ENCODE results near the gene NTMT1. TPM values are rescaled to one million over a fixed set of nuclear protein-coding genes. Genes with fewer than 3 reads are reported as not detected.

NTMT1 gene
- total and polyA plus RNA-seq, 2 donors, result 23.9 to 33.2 TPM

GRCh38 chr9:129610473-129611306, 15.3 kb upstream of the NTMT1 start:
- peaks cover 0 to 35% of the 10 kb centered on the region in 2 donors for H3K4me1 ChIP-seq (ENCODE audit: control insufficient read depth in 2 of 2, insufficient read depth in 2 of 2, low read length in 2 of 2)
- WGBS, result under 1% methylated on average over 66 of the region's 66 CpGs
- peak overlapping the region in 1 of 2 donors; percentile 70 for H3K27ac ChIP-seq (ENCODE audit: low read depth in 1 of 2, low read length in 1 of 2)

GRCh38 chr9:129611307-129611800, 14.6 kb upstream of the NTMT1 start:
- no peaks in the 10 kb centered on the region for H3K9me3 ChIP-seq (ENCODE audit: control insufficient read depth in 2 of 2, insufficient read depth in 1 of 2, low read length in 1 of 2)
- H3K4me1 ChIP-seq (ENCODE audit: control insufficient read depth in 2 of 2, insufficient read depth in 2 of 2, low read length in 2 of 2), result peaks cover 0 to 33% of the 10 kb centered on the region in 2 donors
- peaks cover 0 to 62% of the 10 kb centered on the region in 2 donors for H3K27me3 ChIP-seq (ENCODE audit: control insufficient read depth in 2 of 2, insufficient read depth in 1 of 2, low read length in 1 of 2)
- no peak overlapping the region for H3K4me3 ChIP-seq (ENCODE audit: low read length in 2 of 2)
- 51% methylated on average over 12 of the region's 12 CpGs for WGBS
- no peak for DNase-seq (ENCODE audit: low read depth in 6 of 9, low spot score in 9 of 9)
- H3K36me3 ChIP-seq (ENCODE audit: control insufficient read depth in 2 of 2, insufficient read depth in 2 of 2, low read length in 1 of 2), result no peaks in the 10 kb centered on the region
- no peak overlapping the region for H3K27ac ChIP-seq (ENCODE audit: low read depth in 1 of 2, low read length in 1 of 2)

More at GRCh38 chr9:129610473-129611306, 15.3 kb upstream of the NTMT1 start:
- no peaks in the 10 kb centered on the region for H3K36me3 ChIP-seq (ENCODE audit: control insufficient read depth in 2 of 2, insufficient read depth in 2 of 2, low read length in 1 of 2)
- H3K27me3 ChIP-seq (ENCODE audit: control insufficient read depth in 2 of 2, insufficient read depth in 1 of 2, low read length in 1 of 2), result peaks cover 0 to 59% of the 10 kb centered on the region in 2 donors
- DNase-seq (ENCODE audit: low read depth in 6 of 9, low spot score in 9 of 9), result peak in 3 of 9 donors; percentile 75 to 81 (median 75)
- peak overlapping the region; percentile 32 to 60 for H3K4me3 ChIP-seq (ENCODE audit: low read length in 2 of 2)
- peaks cover 0 to under 1% of the 10 kb centered on the region in 2 donors for H3K9me3 ChIP-seq (ENCODE audit: control insufficient read depth in 2 of 2, insufficient read depth in 1 of 2, low read length in 1 of 2)

GRCh38 chr9:129612123-129612522, 13.8 kb upstream of the NTMT1 start:
- Histone ChIP-seq H3K4me1 (ENCODE audit: control insufficient read depth in 2 of 2, insufficient read depth in 2 of 2, low read length in 2 of 2) (peaks cover 0 to 27% of the 10 kb centered on the region in 2 donors), H3K27ac (ENCODE audit: low read depth in 1 of 2, low read length in 1 of 2) (no peak overlapping the region), H3K4me3 (ENCODE audit: low read length in 2 of 2) (no peak overlapping the region), H3K27me3 (ENCODE audit: control insufficient read depth in 2 of 2, insufficient read depth in 1 of 2, low read length in 1 of 2) (peaks cover 0 to 66% of the 10 kb centered on the region in 2 donors), H3K36me3 (ENCODE audit: control insufficient read depth in 2 of 2, insufficient read depth in 2 of 2, low read length in 1 of 2) (no peaks in the 10 kb centered on the region), H3K9me3 (ENCODE audit: control insufficient read depth in 2 of 2, insufficient read depth in 1 of 2, low read length in 1 of 2) (no peaks in the 10 kb centered on the region)
- WGBS, result 95% methylated on average over 7 of the region's 7 CpGs
- no peak for DNase-seq (ENCODE audit: low read depth in 6 of 9, low spot score in 9 of 9)

- H3K27me3 ChIP-seq (ENCODE audit: control insufficient read depth in 2 of 2, insufficient read depth in 1 of 2, low read length in 1 of 2), result peaks cover 2 to 68% of the 10 kb centered on the region in 2 donors
- H3K9me3 ChIP-seq (ENCODE audit: control insufficient read depth in 2 of 2, insufficient read depth in 1 of 2, low read length in 1 of 2), result no peaks in the 10 kb centered on the region
- no peak overlapping the region for H3K4me3 ChIP-seq (ENCODE audit: low read length in 2 of 2)
- DNase-seq (ENCODE audit: low read depth in 6 of 9, low spot score in 9 of 9), result no peak
- WGBS, result 90% methylated on average over 15 of the region's 15 CpGs
- no peak overlapping the region for H3K27ac ChIP-seq (ENCODE audit: low read depth in 1 of 2, low read length in 1 of 2)
- peaks cover 0 to 19% of the 10 kb centered on the region in 2 donors for H3K4me1 ChIP-seq (ENCODE audit: control insufficient read depth in 2 of 2, insufficient read depth in 2 of 2, low read length in 2 of 2)
- H3K36me3 ChIP-seq (ENCODE audit: control insufficient read depth in 2 of 2, insufficient read depth in 2 of 2, low read length in 1 of 2), result no peaks in the 10 kb centered on the region
These were observed 13.0 kb upstream of the NTMT1 start for GRCh38 chr9:129612815-129613519.

- Histone ChIP-seq H3K27me3 (ENCODE audit: control insufficient read depth in 2 of 2, insufficient read depth in 1 of 2, low read length in 1 of 2) (peaks cover 5 to 69% of the 10 kb centered on the region in 2 donors), H3K4me3 (ENCODE audit: low read length in 2 of 2) (no peak overlapping the region), H3K36me3 (ENCODE audit: control insufficient read depth in 2 of 2, insufficient read depth in 2 of 2, low read length in 1 of 2) (no peaks in the 10 kb centered on the region), H3K27ac (ENCODE audit: low read depth in 1 of 2, low read length in 1 of 2) (no peak overlapping the region), H3K9me3 (ENCODE audit: control insufficient read depth in 2 of 2, insufficient read depth in 1 of 2, low read length in 1 of 2) (no peaks in the 10 kb centered on the region), H3K4me1 (ENCODE audit: control insufficient read depth in 2 of 2, insufficient read depth in 2 of 2, low read length in 2 of 2) (peaks cover 0 to 16% of the 10 kb centered on the region in 2 donors)
- DNase-seq (ENCODE audit: low read depth in 6 of 9, low spot score in 9 of 9), result no peak
- 76% methylated on average over 19 of the region's 19 CpGs for WGBS
These were observed 12.3 kb upstream of the NTMT1 start for GRCh38 chr9:129613520-129614175.

- peaks cover 2 to 5% of the 10 kb centered on the region in 2 donors for H3K9me3 ChIP-seq (ENCODE audit: control insufficient read depth in 2 of 2, insufficient read depth in 1 of 2, low read length in 1 of 2)
- peaks cover 15 to 69% of the 10 kb centered on the region in 2 donors for H3K27me3 ChIP-seq (ENCODE audit: control insufficient read depth in 2 of 2, insufficient read depth in 1 of 2, low read length in 1 of 2)
- DNase-seq (ENCODE audit: low read depth in 6 of 9, low spot score in 9 of 9), result no peak
- no peaks in the 10 kb centered on the region for H3K36me3 ChIP-seq (ENCODE audit: control insufficient read depth in 2 of 2, insufficient read depth in 2 of 2, low read length in 1 of 2)
- peaks cover 0 to 16% of the 10 kb centered on the region in 2 donors for H3K4me1 ChIP-seq (ENCODE audit: control insufficient read depth in 2 of 2, insufficient read depth in 2 of 2, low read length in 2 of 2)
- H3K27ac ChIP-seq (ENCODE audit: low read depth in 1 of 2, low read length in 1 of 2), result no peak overlapping the region
- WGBS, result 97% methylated on average over 10 of the region's 10 CpGs
- no peak overlapping the region for H3K4me3 ChIP-seq (ENCODE audit: low read length in 2 of 2)
These were observed 11.0 kb upstream of the NTMT1 start for GRCh38 chr9:129614932-129615331.

- H3K27ac ChIP-seq (ENCODE audit: low read depth in 1 of 2, low read length in 1 of 2), result no peak overlapping the region
- H3K4me3 ChIP-seq (ENCODE audit: low read length in 2 of 2), result no peak overlapping the region
- peaks cover 23 to 75% of the 10 kb centered on the region in 2 donors for H3K27me3 ChIP-seq (ENCODE audit: control insufficient read depth in 2 of 2, insufficient read depth in 1 of 2, low read length in 1 of 2)
- H3K36me3 ChIP-seq (ENCODE audit: control insufficient read depth in 2 of 2, insufficient read depth in 2 of 2, low read length in 1 of 2), result no peaks in the 10 kb centered on the region
- 90% methylated on average over 31 of the region's 31 CpGs for WGBS
- H3K4me1 ChIP-seq (ENCODE audit: control insufficient read depth in 2 of 2, insufficient read depth in 2 of 2, low read length in 2 of 2), result peaks cover 0 to 18% of the 10 kb centered on the region in 2 donors
- H3K9me3 ChIP-seq (ENCODE audit: control insufficient read depth in 2 of 2, insufficient read depth in 1 of 2, low read length in 1 of 2), result peaks cover 2 to 5% of the 10 kb centered on the region in 2 donors
- no peak for DNase-seq (ENCODE audit: low read depth in 6 of 9, low spot score in 9 of 9)
These were observed 10.3 kb upstream of the NTMT1 start for GRCh38 chr9:129615407-129616285.

GRCh38 chr9:129617167-129617566, 8.8 kb upstream of the NTMT1 start:
- peaks cover 0 to 13% of the 10 kb centered on the region in 2 donors for H3K4me1 ChIP-seq (ENCODE audit: control insufficient read depth in 2 of 2, insufficient read depth in 2 of 2, low read length in 2 of 2)
- peaks cover 2 to 5% of the 10 kb centered on the region in 2 donors for H3K9me3 ChIP-seq (ENCODE audit: control insufficient read depth in 2 of 2, insufficient read depth in 1 of 2, low read length in 1 of 2)
- H3K27ac ChIP-seq (ENCODE audit: low read depth in 1 of 2, low read length in 1 of 2), result no peak overlapping the region
- peaks cover 29 to 75% of the 10 kb centered on the region in 2 donors for H3K27me3 ChIP-seq (ENCODE audit: control insufficient read depth in 2 of 2, insufficient read depth in 1 of 2, low read length in 1 of 2)
- no peak for DNase-seq (ENCODE audit: low read depth in 6 of 9, low spot score in 9 of 9)
- WGBS, result 9% methylated on average over 1 of the region's 1 CpG
- no peaks in the 10 kb centered on the region for H3K36me3 ChIP-seq (ENCODE audit: control insufficient read depth in 2 of 2, insufficient read depth in 2 of 2, low read length in 1 of 2)
- H3K4me3 ChIP-seq (ENCODE audit: low read length in 2 of 2), result no peak overlapping the region
